ENCODE data around the gene TUBB6.

TUBB6 gene

DNA sequence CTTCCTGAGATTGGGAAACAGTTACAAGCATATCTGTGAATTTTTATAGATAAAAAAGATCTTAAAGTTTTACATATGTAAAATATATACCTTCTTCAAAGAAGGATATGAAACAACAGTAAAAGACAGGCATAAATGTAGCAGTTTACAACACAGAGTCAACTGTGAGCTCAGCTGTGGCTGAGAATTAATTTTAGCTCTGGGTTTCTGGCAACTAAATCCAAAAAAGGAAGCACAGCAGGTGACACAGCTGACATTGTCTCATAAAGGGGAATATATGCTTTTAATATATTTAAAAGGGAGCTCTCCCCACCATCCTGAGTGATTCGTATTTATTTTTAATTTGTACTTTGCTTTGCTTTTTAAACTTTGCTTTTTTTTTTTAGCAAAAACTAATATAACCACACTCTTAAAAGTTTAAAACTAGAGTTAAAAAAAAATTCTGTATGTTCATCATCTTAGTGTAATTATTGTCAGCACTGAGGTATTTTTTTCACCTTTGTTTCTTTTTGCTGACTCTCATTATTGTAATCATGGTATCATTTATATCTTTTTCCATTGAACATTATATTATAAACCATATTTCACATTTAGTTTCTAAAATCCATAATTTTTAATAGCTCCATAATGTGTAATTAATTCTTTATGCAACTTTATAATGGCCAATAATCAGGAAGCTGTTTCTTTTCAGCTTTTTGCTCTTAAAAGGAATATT lies 6.7 kb downstream of the TUBB6 start:
- TF ChIP-seq, protein P1, sequence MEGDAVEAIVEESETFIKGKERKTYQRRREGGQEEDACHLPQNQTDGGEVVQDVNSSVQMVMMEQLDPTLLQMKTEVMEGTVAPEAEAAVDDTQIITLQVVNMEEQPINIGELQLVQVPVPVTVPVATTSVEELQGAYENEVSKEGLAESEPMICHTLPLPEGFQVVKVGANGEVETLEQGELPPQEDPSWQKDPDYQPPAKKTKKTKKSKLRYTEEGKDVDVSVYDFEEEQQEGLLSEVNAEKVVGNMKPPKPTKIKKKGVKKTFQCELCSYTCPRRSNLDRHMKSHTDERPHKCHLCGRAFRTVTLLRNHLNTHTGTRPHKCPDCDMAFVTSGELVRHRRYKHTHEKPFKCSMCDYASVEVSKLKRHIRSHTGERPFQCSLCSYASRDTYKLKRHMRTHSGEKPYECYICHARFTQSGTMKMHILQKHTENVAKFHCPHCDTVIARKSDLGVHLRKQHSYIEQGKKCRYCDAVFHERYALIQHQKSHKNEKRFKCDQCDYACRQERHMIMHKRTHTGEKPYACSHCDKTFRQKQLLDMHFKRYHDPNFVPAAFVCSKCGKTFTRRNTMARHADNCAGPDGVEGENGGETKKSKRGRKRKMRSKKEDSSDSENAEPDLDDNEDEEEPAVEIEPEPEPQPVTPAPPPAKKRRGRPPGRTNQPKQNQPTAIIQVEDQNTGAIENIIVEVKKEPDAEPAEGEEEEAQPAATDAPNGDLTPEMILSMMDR (IDR thresholded peaks at IDR 0.05; ENCODE audit: low read depth, low read length, missing control alignments), result no peak
- H3K4me3 ChIP-seq (replicated peaks; ENCODE audit: low read depth, low read length), result no peak overlapping the region
- DNase-seq (ENCODE audit: extremely low read depth, low read depth), result no peak

DNA sequence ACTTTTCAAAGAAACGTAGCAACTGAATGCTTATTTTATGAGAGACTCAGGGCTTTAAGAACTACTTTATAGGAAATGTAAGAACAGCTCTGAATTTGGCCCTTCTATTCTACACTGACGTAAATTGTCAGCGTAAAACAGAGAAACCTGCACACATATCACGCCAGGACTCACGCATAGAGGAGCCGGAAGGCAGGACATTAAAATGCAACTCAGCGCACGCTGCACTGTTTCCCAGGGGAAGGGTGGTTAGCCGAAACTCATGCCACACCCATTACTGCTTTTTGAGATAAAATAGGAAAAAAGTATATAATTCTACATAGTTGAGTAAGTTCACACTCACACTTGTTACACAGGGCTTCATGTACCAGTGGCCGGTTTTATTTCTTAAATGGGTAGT lies 7.4 kb downstream of the TUBB6 start:
- TF ChIP-seq, protein P1 (IDR thresholded peaks at IDR 0.05; ENCODE audit: low read depth, low read length, missing control alignments), result no peak
- H3K4me3 ChIP-seq (replicated peaks; ENCODE audit: low read depth, low read length), result no peak overlapping the region
- DNase-seq (ENCODE audit: extremely low read depth, low read depth), result no peak

DNA sequence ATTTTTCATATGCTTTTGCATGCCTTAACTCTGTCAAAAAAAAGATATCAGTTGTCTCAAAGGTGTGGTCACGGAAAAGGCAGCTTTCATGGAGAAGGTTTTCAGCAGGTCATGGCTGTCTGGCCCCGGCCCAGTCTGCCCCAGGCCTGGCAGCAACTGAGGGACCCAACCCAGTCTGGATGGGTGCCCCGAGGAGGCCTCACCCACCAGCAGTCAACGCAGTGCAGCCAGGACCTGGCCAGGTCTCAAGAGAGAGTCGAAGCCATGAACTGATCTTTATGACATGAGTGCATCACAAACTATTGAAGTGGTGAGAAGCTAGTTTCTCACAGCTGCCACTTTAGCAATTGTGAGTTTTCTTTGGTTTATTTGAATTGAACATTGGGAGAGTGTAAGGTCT lies 7.9 kb downstream of the TUBB6 start:
- no peak for DNase-seq (ENCODE audit: extremely low read depth, low read depth)
- H3K4me3 ChIP-seq (replicated peaks; ENCODE audit: low read depth, low read length), result no peak overlapping the region
- TF ChIP-seq, protein P1 (IDR thresholded peaks at IDR 0.05; ENCODE audit: low read depth, low read length, missing control alignments), result no peak

DNA sequence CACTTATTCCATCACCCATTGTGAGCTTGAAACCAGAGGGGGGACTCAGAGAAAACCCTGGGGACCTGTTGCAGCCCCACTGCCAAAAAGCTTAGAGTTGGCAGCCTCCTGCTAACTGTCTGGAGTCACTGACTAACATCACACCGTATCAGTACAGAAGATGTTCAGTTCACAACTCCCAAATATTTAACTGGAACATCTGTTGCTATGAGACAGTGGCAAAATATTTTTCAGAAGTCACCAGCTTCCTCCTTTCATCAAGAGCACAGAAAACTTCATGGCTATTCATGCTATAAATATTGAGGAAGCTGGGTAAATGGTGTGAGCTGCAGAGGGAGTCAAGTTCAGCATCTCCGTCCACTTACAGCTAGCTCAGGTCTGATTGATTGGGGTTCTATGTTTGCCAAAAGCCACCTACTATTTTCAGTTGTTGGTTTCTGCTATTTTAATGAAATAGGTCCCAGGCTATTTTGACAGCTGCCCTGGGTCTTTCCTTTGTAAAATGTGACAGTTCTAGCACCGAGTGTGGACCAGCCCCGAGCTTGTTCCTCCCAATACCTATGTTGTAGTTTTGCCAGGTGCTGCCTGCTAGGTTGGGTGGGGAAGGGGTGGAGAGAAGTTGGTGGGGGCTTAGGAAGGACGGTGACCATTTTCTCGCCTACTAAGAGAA lies 9.8 kb downstream of the TUBB6 start:
- H3K4me3 ChIP-seq (replicated peaks; ENCODE audit: low read depth, low read length), result no peak overlapping the region
- no peak for DNase-seq (ENCODE audit: extremely low read depth, low read depth)
- TF ChIP-seq, protein P1 (IDR thresholded peaks at IDR 0.05; ENCODE audit: low read depth, low read length, missing control alignments), result no peak

DNA sequence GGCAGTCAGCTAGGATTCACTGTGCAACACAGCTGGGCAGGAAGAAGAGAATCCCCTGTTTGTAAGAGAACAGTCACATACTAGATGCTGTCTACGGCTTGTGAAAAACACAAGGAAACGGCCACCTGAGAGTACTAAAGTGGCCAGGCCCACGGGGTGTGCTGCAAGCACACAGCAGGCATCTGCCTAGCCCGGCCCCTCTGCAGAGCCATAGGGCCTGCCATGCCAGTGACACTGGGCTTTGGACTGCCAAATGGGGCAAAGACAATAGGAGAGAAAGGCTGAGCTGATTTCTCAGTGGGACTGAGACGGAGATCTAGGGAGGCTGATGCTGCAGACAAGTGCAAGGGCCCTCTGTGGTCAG lies 10.3 kb downstream of the TUBB6 start:
- H3K4me3 ChIP-seq (replicated peaks; ENCODE audit: low read depth, low read length), result no peak overlapping the region
- TF ChIP-seq, protein P1 (IDR thresholded peaks at IDR 0.05; ENCODE audit: low read depth, low read length, missing control alignments), result no peak
- no peak for DNase-seq (ENCODE audit: extremely low read depth, low read depth)

DNA sequence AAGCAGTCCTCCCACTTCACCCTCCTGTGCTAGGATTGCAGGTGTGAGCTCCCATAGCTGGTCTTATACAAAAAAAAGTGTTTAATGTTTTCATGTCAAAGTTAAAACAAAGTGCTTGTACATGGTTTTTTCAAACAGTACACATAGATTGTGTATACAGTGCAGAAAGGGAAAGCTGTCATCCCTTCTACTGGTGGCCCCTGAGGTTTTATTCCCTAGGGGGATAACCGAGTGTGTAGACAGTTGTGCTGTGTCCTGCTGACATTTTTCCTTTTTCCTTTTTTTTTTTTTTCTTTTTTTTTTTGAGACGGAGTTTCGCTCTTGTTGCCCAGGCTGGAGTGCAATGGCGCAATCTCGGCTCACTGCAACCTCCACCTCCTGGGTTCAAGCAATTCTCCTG lies 10.8 kb downstream of the TUBB6 start:
- no peak overlapping the region for H3K4me3 ChIP-seq (replicated peaks; ENCODE audit: low read depth, low read length)
- no peak for DNase-seq (ENCODE audit: extremely low read depth, low read depth)
- TF ChIP-seq, protein P1 (IDR thresholded peaks at IDR 0.05; ENCODE audit: low read depth, low read length, missing control alignments), result no peak

All from HFF-Myc (cell line).